DOHH2 (cell line): ENCODE measurements around the gene BNC2.

ENCODE experiments used
- CTCF ChIP-seq: fragments of 200-600 bp; sonication (generic); IDR thresholded peaks from one replicate; pipeline ENCODE4 v1.5.1; 2014; ENCODE audit warnings: antibody characterized with exemption, mild to moderate bottlenecking, low read depth, low read length; ENCODE audit not compliant: poor library complexity, severe bottlenecking
- EZH2phosphoT487 ChIP-seq: fragments of 200-600 bp; sonication (generic); IDR thresholded peaks from 2 replicates; pipeline ENCODE4 v1.6.1; 2017; ENCODE audit warnings: borderline replicate concordance, mild to moderate bottlenecking, antibody characterized with exemption, low read length, moderate library complexity, mixed read lengths

- TF ChIP-seq CTCF = no peak
- TF ChIP-seq EZH2phosphoT487 = no peak
Observed at GRCh38 chr9:16501141-16501540, 369.3 kb downstream of the BNC2 start.
